ENCODE measurements around the gene KCNC1. TPM values are rescaled to one million over a fixed set of nuclear protein-coding genes. Genes with fewer than 3 reads are reported as not detected.

KCNC1 gene
- total RNA-seq, 1 experiment from 2014 or later = 0.20 TPM

GRCh38 chr11:17773674-17774073 lies 39.1 kb downstream of the KCNC1 start:
- POLR2A ChIA-PET = no interaction called here
- TF ChIP-seq ZNF263 (CRISPR knock-in tag; IDR thresholded peaks at IDR 0.05; ENCODE audit: low read depth) (no peak), CREM (CRISPR knock-in tag; IDR thresholded peaks at IDR 0.05) (no peak), E2F4 (CRISPR knock-in tag; IDR thresholded peaks at IDR 0.05; ENCODE audit: borderline replicate concordance, low read depth) (no peak), MLX (CRISPR knock-in tag; IDR thresholded peaks at IDR 0.05) (no peak), HMGA2 (CRISPR knock-in tag; IDR thresholded peaks at IDR 0.05) (no peak), NR3C1 (CRISPR knock-in tag; conservative IDR thresholded peaks at IDR 0.05; ENCODE audit: low read depth) (no peak), JAZF1 (CRISPR knock-in tag; IDR thresholded peaks at IDR 0.05) (no peak), SOX15 (CRISPR knock-in tag; IDR thresholded peaks at IDR 0.05) (no peak), CBFB (CRISPR knock-in tag; IDR thresholded peaks at IDR 0.05; ENCODE audit: low read depth) (no peak), SMAD3 (CRISPR knock-in tag; IDR thresholded peaks at IDR 0.05; ENCODE audit: borderline replicate concordance) (no peak), STAT6 (CRISPR knock-in tag; conservative IDR thresholded peaks at IDR 0.05; ENCODE audit: low read depth) (no peak), ZNF512 (CRISPR knock-in tag; IDR thresholded peaks at IDR 0.05; ENCODE audit: borderline replicate concordance) (no peak)
- TF ChIP-seq, protein P1, sequence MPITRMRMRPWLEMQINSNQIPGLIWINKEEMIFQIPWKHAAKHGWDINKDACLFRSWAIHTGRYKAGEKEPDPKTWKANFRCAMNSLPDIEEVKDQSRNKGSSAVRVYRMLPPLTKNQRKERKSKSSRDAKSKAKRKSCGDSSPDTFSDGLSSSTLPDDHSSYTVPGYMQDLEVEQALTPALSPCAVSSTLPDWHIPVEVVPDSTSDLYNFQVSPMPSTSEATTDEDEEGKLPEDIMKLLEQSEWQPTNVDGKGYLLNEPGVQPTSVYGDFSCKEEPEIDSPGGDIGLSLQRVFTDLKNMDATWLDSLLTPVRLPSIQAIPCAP (CRISPR knock-in tag; IDR thresholded peaks at IDR 0.05) = no peak

GRCh38 chr11:17774232-17775034 lies 39.9 kb downstream of the KCNC1 start:
- H3K4me1 Mint-ChIP-seq = peaks cover 4% of the 10 kb centered on the region; the same call in 1 of the 2 replicates
- ATAC-seq = no peak
- TF ChIP-seq ZNF219 (CRISPR knock-in tag; IDR thresholded peaks at IDR 0.05; ENCODE audit: borderline replicate concordance) (no peak), ZNF512 (CRISPR knock-in tag; IDR thresholded peaks at IDR 0.05; ENCODE audit: borderline replicate concordance) (no peak), PREB (CRISPR knock-in tag; IDR thresholded peaks at IDR 0.05; ENCODE audit: borderline replicate concordance) (no peak), ELF4 (CRISPR knock-in tag; IDR thresholded peaks at IDR 0.05; ENCODE audit: low read depth) (no peak)
- TF ChIP-seq, protein P2, sequence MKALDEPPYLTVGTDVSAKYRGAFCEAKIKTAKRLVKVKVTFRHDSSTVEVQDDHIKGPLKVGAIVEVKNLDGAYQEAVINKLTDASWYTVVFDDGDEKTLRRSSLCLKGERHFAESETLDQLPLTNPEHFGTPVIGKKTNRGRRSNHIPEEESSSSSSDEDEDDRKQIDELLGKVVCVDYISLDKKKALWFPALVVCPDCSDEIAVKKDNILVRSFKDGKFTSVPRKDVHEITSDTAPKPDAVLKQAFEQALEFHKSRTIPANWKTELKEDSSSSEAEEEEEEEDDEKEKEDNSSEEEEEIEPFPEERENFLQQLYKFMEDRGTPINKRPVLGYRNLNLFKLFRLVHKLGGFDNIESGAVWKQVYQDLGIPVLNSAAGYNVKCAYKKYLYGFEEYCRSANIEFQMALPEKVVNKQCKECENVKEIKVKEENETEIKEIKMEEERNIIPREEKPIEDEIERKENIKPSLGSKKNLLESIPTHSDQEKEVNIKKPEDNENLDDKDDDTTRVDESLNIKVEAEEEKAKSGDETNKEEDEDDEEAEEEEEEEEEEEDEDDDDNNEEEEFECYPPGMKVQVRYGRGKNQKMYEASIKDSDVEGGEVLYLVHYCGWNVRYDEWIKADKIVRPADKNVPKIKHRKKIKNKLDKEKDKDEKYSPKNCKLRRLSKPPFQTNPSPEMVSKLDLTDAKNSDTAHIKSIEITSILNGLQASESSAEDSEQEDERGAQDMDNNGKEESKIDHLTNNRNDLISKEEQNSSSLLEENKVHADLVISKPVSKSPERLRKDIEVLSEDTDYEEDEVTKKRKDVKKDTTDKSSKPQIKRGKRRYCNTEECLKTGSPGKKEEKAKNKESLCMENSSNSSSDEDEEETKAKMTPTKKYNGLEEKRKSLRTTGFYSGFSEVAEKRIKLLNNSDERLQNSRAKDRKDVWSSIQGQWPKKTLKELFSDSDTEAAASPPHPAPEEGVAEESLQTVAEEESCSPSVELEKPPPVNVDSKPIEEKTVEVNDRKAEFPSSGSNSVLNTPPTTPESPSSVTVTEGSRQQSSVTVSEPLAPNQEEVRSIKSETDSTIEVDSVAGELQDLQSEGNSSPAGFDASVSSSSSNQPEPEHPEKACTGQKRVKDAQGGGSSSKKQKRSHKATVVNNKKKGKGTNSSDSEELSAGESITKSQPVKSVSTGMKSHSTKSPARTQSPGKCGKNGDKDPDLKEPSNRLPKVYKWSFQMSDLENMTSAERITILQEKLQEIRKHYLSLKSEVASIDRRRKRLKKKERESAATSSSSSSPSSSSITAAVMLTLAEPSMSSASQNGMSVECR (CRISPR knock-in tag; IDR thresholded peaks at IDR 0.05; ENCODE audit: borderline replicate concordance) = no peak

More at GRCh38 chr11:17773674-17774073, 39.1 kb downstream of the KCNC1 start:
- no peaks in the 10 kb centered on the region for H3K36me3 Mint-ChIP-seq
- no peak overlapping the region for H3K27ac Mint-ChIP-seq
- H3K4me1 Mint-ChIP-seq = peaks cover 4% of the 10 kb centered on the region; the same call in 1 of the 2 replicates
- no peak overlapping the region for H3K4me3 Mint-ChIP-seq
- H3K27me3 Mint-ChIP-seq (ENCODE audit: low read depth) = no peaks in the 10 kb centered on the region
- CTCF ChIA-PET = interaction anchor here (1.3 to 1.8 kb wide), 4 partner anchors 8 to 133 kb away, joined by 5 to 8 read pairs (median 6); no protein-coding TSS in a partner anchor
- DNase-seq (ENCODE audit: low spot score) (no peak), ATAC-seq (no peak)
- H3K9me3 Mint-ChIP-seq = no peaks in the 10 kb centered on the region

More at GRCh38 chr11:17774232-17775034, 39.9 kb downstream of the KCNC1 start:
- Mint-ChIP-seq H3K27ac (no peak overlapping the region), H3K9me3 (no peaks in the 10 kb centered on the region), H3K27me3 (ENCODE audit: low read depth) (no peaks in the 10 kb centered on the region), H3K4me3 (no peak overlapping the region), H3K36me3 (no peaks in the 10 kb centered on the region)
- CTCF ChIA-PET = interaction anchor here (0.7 to 1.8 kb wide), 5 partner anchors 8 to 132 kb away, joined by 4 to 8 read pairs (median 6); no protein-coding TSS in a partner anchor
- DNase-seq (ENCODE audit: low spot score) = no peak
- POLR2A ChIA-PET = no interaction called here
